GM21423 (cell line): ENCODE results near the gene TNFSF10.
"Not testable (repeated sequence)": the region's sequence is repeated elsewhere in the genome, so short reads cannot be mapped to it uniquely, and the experiment has no call there.

Experiments
- ATAC-seq: cut with Tn5 transposase; IDR thresholded peaks from one replicate; pipeline ENCODE4 v1.9.1; 2021; ENCODE audit warnings: mild to moderate bottlenecking, moderate library complexity; ENCODE audit not compliant: unreplicated experiment

The TNFSF10 gene

DNA sequence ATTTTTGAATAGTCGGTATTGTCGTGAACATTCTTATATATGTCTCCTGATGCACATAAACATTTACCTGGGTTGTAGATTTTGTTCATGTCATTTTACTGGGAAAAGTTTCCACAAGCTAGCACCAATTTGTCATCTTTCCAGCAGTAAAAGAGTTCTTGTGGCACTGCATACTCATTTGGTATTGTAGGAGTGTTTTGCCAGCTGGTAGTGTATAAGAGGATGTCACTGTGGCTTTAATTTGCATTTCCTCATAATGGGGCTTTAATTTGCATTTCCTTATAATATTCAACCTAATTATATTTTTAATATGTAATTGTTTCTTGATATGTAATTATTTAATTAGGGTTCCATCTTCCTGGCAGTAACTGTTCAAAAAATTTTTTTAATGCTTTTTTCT lies 21.2 kb upstream of the TNFSF10 start:
- no peak for ATAC-seq

DNA sequence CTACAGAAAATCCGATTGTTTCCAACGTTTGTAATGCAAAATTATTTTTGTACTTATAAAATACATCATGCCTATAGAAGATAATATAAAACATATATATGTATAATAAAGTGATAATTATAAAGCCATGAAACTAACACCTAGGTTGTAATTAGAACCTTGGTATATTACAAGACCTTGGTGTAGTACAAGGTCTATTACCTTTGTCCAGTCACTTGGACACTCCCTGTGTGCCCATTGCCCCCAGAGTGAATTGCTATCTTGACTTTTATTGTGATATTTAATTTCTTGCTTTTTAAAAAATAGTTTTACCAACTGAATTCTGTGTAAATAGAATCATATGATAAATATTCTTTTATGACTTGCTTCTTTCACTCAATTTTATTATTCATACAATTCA lies 20.7 kb upstream of the TNFSF10 start:
- no peak for ATAC-seq

DNA sequence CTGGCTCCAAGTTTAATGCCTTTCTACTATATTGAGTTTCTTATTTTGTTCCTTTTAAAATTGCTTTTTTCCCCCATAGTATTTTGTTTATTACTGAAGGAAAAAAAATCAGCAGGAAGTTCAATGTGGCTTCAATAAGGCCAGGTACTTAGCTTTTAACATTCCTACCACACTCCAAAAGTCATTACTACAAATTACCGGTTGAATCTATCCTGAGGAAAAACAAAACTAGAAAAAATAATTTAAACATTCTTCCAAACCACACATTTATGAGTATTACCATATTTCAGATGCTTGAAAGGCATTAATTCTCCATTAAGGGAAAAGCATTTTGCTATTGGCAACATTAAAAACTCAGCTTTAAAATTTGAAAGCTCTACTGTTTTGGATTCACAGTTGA lies 20.2 kb upstream of the TNFSF10 start:
- no peak for ATAC-seq

DNA sequence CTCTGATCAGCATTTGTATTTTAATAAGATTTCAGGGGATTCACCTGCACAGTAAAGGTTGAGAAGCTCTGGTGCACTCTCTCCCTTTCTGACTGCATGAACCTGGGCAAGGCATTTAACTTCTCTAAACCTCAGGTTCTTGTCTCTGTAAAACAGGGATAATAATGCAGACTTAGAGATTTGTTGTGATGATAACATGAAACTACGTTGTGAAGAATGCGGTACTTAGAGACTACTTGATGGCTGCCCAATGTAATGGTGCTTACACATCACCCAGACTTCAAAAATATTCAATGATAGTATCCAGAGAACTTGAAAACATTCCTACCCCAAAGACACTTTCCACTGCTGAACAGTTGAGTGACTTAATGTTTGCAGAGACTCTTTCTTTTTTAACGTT lies 19.8 kb upstream of the TNFSF10 start:
- ATAC-seq = no peak

DNA sequence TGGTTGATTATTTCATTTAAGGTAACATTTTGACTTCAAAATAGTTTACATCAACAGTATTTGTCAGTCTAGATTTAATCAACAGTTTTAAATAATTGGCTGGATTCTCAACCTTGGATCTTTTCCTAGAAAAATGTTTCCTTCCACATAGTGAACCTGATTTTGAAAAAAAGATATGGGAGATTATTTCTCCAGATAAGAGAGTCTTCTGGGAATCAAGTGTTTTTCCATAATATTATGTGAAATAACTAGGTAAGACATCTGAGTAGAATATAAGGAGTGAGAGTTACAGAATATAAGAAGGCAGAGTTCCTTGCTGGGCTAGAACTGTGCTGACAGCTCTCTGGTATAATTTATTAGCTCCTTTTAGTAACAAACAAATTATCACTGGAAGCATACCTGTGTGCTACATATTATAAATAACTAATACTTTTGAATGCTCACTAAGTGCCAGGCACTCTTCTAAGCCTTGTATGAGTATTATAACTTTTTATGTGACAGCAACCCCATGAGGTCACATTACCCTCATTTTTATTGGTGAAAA lies 18.8 kb upstream of the TNFSF10 start:
- no peak for ATAC-seq

DNA sequence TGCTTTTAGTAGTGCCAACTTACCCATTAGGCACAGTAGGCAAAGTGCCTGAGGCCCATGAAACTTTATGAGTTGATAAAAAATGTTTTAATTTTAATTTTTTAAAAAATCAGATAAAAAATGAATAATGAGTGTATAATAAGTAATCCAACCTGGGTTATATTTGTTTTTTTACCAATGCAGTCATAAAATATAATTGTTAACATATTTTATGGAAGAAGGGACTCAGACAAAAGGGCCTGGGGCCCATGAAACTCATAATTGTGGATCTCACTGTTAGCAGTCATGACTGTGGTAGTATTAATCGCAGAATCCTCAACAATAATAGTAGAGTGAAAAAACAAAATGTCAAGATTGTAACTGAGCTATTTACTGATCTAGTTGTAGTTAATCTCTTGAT lies 16.8 kb upstream of the TNFSF10 start:
- no peak for ATAC-seq

DNA sequence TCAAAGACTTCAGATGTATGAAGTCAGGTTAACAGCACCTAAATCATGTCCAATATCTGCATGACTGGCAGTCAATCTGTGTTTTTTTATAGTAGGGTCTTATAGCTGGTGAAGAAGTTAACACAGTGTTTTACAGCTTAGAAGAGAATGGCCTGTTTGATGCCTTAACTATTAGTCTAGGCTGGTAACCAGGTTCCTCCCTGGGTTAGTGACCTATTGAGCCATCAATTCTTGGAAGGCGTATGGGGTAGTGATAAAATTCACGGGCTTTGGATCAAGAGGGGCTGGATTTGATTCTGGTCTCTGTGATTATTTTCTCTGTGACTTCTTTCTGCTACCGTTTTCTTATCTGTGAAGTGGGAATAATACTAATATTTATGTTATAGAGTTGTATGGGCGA lies 16.0 kb upstream of the TNFSF10 start:
- ATAC-seq = no peak

DNA sequence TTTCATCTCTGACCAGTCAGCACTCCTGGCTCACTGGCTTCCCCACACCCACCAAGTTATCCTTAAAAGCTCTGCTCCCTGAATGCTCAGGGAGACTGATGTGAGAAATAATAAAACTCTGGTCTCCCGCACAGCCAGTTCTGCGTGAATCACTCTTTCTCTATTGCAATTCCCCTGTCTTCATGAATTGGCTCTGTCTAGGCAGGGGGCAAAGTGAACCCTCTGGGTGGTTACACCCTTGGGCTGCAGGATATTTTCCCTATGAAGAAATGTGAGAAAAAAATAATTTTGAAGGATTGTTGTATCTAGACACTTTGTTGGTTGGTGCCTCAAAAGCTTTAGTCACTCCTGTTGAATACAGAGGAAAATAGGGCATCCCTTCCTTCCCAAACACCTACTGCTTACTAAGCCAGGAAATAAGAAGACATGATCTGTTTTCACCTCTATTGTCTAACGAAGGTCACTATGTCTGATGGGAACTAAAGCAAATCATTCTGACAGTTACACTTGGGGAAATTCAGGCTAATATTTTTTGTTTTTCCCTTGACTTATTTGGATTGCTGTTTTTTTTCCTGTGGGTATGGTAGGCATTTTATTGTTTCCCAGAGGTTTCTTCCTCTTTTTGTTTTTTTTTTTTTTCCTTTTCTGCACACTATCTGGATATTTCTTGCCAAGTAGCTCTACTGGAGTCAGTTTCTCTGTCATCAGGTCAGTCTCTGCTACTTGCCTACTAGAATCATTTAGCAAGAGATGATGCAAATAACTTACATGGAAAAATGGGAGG lies 15.3 kb upstream of the TNFSF10 start:
- no peak for ATAC-seq

DNA sequence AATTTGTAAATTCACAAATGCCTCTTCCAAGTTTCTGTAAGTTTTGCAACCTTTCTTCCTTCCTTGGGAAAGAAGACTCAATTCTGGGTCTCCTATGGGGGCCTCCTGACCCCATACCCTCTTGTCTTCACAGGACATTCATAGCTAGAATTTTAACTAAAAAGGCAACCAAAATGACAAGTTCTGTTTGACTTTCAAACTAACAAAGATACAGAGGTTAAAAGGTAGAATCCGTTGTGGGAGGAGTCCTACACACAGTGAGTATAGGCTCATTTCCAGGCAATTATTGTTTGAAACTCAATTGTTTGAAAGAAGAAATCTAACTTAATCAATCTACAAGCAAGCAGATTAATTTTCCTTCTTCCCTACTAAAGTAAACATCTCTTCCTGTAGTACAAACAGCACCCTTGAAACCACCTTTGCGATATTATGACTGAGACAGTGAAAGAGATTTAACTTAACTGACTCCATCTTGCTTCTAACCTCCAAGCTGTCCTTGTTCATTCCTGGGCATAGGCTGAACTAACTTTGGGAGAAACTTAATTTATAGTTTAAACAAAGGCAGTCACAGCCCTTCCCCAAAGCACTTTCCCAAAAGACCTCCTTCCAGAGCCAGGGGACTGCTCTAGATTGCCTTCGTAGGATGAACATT lies 14.4 kb upstream of the TNFSF10 start:
- ATAC-seq = no peak

DNA sequence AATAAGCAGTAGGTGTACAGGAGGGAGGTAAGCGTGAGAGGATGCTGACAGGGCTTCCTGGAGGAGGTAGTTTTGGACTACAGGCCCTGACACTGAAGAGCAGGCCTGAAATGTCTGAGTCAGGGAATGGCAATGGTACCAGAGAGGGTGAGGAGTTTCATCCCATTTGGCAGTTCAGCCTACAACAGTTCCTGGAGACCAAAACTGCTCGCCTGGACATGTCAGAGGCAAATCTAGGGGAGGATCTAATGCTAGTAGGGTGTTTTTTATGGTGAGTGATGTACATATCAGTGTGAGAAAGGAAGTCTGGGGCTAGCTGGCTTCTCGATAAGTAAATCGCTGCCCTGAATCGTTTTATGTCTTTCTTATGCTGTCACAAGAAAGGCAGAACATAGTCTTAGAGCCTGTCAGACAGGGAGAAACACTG lies 13.8 kb upstream of the TNFSF10 start:
- no peak for ATAC-seq

DNA sequence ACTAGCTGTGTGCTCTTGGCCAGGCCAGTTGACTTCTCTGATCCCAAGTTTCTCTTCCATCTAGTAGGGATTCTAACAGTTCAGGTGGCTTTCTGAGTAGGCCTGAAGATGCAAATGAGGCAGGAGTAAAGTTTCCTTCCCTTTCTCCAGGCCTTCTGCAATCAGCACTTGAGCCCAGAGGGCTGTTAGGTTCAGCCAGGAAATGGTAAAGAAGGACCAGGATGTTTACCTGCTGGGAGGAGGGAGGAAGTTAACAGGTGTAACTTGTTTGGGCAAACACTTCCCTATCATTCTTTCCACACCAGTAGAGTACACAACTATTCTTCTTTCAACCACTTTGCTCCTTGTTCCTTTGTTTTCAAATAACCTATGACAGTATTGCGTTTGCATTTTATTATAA lies 13.3 kb upstream of the TNFSF10 start:
- ATAC-seq = no peak

DNA sequence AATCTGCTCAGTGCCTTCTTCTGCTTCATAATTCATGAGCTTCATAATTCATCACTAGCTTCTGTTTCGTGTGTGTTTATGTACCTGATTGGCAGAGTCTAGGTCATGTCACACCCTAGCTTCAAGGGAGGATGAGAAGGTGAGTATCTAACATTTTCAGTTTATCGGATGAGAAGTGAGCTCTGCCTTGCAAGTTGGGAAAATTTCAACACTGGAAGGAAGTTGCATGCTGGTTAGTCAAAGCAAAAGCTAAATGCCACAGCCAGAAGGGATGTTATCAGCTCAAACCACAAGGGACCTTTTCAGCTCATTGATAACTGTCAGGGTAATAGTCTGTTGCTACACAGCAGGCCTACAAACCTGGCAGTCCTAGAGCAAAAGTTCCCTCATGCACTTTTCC lies 7.3 kb upstream of the TNFSF10 start:
- ATAC-seq = peak; percentile 52

DNA sequence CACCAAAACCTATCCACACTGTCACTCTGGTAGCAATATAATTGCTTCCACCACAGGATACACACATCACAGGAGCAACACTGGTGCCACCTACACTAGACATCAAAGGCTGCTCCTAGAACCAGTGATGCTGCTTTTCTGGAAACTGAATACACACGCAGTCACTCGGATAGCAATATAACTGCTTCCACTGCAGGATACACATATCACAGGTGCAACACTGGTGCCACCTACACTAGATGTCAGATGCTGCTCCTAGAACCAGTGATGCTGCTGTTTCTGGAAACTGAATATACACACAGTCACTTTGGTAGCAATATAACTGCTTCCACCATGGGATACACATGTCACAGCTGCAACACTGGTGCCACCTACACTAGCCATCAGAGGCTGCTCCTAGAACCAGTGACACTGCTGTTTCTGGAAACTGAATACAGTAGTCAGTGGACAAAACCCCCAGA lies 6.9 kb upstream of the TNFSF10 start:
- peak; percentile 20 for ATAC-seq

DNA sequence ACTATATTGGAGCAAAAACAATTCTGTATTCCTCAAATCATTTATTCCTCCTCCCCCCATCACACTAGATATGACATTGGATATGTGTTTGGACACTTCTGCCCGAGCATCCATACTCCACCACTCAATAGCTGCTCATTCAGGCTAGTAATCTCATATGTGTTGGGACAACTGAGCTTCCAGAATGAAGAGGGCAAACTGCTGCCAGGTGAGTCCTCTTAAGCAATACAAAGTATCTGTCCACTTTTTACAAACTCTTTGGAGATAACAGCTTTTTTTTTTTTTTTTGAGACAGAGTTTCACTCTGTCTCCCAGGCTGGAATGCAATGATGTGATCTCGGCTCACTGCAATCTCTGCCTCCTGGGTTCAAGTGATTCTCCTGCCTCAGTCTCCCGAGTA lies 5.4 kb upstream of the TNFSF10 start:
- no peak for ATAC-seq

DNA sequence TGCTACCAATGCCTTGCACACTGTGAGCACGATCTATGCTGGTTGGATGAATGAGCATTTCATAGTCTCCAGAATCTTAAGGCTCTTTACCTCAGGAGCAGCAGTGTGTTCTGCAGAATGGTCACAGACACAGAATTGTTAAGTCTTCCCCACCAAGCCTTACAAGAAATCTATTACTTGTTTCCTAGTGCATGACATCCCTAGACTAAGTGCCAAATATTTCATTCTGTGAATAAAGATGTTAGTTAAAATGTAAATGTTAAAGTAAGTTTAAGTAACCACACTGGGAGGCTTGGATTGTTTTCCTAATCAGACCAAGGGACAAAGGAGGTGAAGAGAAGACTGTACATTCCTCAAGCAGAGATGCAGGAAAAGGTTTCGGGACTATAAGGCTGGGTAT lies 4.1 kb upstream of the TNFSF10 start:
- no peak for ATAC-seq

DNA sequence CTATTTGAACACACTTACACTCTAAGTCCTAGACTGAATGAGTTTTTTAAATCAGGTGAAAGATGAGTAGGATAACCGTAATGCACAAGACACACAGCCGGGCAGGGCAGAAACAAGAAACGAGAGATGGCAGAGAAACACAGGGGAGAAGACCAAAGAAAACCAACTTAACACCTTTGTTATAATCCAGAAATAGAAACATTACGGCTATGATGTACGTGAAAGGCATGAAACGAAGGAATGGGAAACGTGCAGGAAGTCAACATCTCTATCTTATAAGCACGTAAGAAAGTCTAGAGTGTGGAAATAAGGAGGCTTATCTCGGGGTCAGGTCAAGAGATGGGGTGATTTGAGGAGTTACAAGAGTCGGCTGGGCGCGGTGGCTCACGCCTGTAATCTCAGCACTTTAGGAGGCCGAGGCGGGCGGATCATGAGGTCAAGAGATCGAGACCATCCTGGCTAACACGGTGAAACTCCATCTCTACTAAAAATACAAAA lies 1.9 kb upstream of the TNFSF10 start:
- ATAC-seq = no peak

DNA sequence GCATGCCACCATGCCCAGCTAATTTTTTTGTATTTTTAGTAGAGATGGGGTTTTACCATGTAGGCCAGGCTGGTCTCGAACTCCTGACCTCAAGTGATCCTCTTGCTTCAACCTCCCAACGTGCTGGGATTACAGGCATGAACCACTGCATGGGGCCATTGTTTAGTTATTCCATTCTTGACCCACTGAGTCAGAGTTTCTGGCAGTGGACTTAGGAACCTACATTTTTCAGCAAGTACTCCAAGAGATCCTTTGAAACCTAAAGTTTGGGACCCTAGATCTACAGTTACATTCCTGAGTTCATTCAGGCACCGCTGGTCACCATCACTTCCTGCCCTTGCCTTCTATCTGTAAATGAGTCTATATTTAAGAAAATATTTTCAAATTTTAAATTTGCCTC lies 1.4 kb upstream of the TNFSF10 start:
- ATAC-seq = no peak

DNA sequence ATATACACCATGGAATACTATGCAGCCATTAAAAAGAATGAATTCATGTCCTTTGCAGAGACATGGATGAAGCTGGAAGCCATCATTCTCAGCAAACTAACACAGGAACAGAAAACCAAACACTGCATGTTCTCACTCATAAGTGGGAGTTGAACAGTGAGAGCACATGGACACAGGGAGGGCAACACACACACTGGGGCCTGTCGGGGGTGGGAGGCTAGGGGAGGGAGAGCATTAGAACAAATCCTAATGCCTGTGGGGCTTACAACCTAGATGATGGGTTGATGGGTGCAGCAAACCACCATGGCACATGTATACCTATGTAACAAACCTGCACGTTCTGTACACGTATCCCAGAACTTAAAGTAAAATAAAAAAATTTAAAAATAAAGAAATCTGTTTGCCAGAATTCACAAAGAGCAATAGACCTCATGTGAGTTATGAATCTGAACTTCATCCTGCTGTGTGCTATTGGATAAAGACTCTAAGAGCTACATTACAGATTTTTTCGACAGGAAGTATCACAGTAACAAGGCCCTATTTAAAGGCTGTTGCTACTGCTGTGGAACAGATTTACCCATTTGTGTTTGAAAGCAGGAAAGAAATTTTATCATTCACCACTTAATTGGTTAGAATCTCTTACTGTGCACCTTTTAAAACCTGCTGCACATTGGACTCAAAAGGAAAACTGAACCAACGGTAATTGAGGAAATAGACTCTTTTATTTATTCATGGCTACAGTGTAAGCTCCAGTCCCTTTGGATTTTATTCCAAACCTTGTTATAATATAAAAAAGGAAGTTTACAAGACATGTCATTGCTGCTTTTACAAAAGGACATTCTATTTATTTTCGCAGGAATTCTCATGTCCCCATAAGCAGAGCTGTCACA lies 1.1 kb downstream of the TNFSF10 start:
- ATAC-seq = not testable (repeated sequence)

DNA sequence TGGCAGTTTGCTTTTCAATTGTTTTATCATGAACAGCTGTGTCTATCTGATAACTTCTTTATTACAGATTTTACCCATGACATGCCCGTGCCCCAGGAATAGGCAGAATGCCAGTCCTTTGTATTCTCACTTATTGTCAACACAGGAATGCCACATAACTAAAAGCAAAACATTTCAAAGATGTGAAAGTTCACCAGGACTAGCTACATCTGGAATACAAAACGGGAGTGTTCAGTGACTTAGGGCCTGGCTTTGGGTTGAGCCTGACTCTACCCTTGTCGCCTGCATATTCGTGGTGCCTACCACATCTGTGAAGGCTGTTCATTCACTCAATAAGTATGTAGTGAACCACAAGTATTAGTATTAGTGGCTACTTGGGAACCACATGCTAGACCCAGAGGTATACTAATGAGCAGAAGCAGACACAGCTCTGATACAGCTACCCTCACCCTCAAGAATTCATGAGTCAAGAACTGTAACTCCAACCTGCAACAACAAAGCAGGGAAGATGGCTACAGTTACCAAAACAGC lies 2.9 kb downstream of the TNFSF10 start:
- peak; percentile 54 for ATAC-seq

DNA sequence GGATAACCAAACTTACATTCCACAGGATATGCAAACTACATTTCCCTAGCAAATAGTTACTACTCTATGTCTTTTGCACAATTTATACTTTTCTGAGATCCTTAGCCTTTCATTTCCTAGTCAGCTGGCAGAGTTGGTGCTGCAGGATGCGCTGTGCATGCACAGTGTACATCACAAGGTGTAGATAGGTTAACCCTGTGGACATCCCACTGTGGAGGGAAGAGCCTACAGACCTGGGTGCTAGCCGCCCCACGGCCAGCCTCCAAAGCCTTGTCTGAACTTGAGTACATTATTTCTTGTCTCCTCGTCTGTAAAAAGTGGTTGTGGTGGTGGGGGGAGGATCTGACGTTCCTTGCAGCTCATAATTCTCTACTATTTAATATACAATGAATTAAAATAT lies 3.5 kb downstream of the TNFSF10 start:
- no peak for ATAC-seq
